ENCODE data around the gene ERVK3-1.

DNA sequence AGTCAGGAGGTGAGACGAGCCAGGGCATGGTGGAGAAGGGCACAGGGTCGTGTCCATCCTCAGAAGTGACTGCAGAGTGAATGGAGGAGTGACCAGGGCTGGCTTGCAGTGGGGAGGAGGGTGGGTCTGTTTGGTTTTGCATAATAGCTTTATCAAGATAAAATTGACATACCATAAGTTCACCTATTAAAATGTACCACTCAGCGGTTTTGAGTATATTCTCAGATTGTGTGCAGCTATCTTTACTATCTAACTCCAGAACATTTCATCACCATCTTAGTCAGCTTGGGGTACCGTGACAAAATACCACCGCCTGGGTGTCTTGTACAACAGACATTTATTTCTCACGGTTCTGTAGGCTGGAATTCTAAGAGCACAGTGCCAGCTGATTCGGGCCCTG is 13.2 kb upstream of the ERVK3-1 start:
- TF ChIP-seq, protein P1, sequence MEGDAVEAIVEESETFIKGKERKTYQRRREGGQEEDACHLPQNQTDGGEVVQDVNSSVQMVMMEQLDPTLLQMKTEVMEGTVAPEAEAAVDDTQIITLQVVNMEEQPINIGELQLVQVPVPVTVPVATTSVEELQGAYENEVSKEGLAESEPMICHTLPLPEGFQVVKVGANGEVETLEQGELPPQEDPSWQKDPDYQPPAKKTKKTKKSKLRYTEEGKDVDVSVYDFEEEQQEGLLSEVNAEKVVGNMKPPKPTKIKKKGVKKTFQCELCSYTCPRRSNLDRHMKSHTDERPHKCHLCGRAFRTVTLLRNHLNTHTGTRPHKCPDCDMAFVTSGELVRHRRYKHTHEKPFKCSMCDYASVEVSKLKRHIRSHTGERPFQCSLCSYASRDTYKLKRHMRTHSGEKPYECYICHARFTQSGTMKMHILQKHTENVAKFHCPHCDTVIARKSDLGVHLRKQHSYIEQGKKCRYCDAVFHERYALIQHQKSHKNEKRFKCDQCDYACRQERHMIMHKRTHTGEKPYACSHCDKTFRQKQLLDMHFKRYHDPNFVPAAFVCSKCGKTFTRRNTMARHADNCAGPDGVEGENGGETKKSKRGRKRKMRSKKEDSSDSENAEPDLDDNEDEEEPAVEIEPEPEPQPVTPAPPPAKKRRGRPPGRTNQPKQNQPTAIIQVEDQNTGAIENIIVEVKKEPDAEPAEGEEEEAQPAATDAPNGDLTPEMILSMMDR (IDR thresholded peaks at IDR 0.05 in 4 of 5, conservative IDR thresholded peaks at IDR 0.05 in 1 of 5) = no peak
- no peak for TF ChIP-seq POLR2A (IDR thresholded peaks at IDR 0.05)
